Right atrium auricular region (tissue), 2 donors: ENCODE data around the gene IL31RA. TPM values are rescaled to one million over a fixed set of nuclear protein-coding genes. Genes with fewer than 3 reads are reported as not detected.
"Not testable (repeated sequence)": the region's sequence is repeated elsewhere in the genome, so short reads cannot be mapped to it uniquely, and the experiment has no call there.

ENCODE experiments used
- DNase-seq: peaks from one replicate; pipeline ENCODE4 v3.0.0-alpha.2; 2019; ENCODE audit warnings: low spot score
- H3K27ac ChIP-seq, 2 donors: fragments of 200-600 bp; sonication (generic); 1 replicate in 1 of 2; 2 replicates in 1 of 2; pipeline ENCODE4 v1.5.1; 2016 to 2019
- H3K27me3 ChIP-seq, 2 donors: fragments of 200-600 bp; sonication (generic); one replicate each; pipeline versions ENCODE4 v1.5.1 to v1.6.0; 2017 to 2019
- H3K36me3 ChIP-seq: fragments of 200-600 bp; sonication (generic); one replicate; pipeline ENCODE4 v1.5.1; 2016
- H3K4me1 ChIP-seq, 2 donors: fragments of 200-600 bp; sonication (generic); one replicate each; pipeline versions ENCODE4 v1.5.1 to v1.6.0; 2017 to 2019
- H3K4me3 ChIP-seq, 2 donors: fragments of 200-600 bp; sonication (generic); 1 replicate in 1 of 2; 2 replicates in 1 of 2; pipeline ENCODE4 v1.5.1; 2017 to 2019; ENCODE audit warnings: mild to moderate bottlenecking in 1 of 2, moderate library complexity in 1 of 2
- H3K9me3 ChIP-seq, 2 donors: fragments of 200-600 bp; sonication (generic); one replicate each; pipeline ENCODE4 v1.5.1; 2019
- CTCF ChIP-seq, 2 donors: fragments of 200-600 bp; sonication (generic); IDR thresholded peaks; one replicate each; pipeline ENCODE4 v1.5.1; 2019; ENCODE audit warnings: antibody characterized with exemption in 2 of 2
- total RNA-seq, 2 donors: library from RNA; depleted of rRNA; stranded (reverse); fragments of >200 nt; gene quantifications; one replicate each; pipeline ENCODE4 v1.1.0, GENCODE V29; 2016

IL31RA gene
- total RNA-seq = under 1 TPM in 1 of 2 donors, not detected in 1; 0.16 TPM

GRCh38 chr5:55850839-55851674 lies at the start of gene IL31RA:
Gene IL31RA, plus strand, starts transcription at chr5:55851357. Its CDS starts 214 bp downstream, at chr5:55851571.
- H3K4me1 ChIP-seq = no peaks in the 10 kb centered on the region
- no peak within 1 kb of the TSS for H3K4me3 ChIP-seq
- H3K27me3 ChIP-seq = no peaks in the 10 kb centered on the region
- H3K27ac ChIP-seq = no peak within 1 kb of the TSS
- TF ChIP-seq CTCF (IDR thresholded peaks at IDR 0.05) = no peak
- DNase-seq = no peak
- H3K9me3 ChIP-seq = no peaks in the 10 kb centered on the region
- no peaks in the 10 kb centered on the region for H3K36me3 ChIP-seq

GRCh38 chr5:55808814-55809213 lies 42.3 kb upstream of the IL31RA start:
- H3K27ac ChIP-seq, H3K4me1 ChIP-seq, H3K9me3 ChIP-seq, H3K4me3 ChIP-seq, H3K27me3 ChIP-seq, DNase-seq, H3K36me3 ChIP-seq: not testable (repeated sequence)

GRCh38 chr5:55815939-55816338 lies 35.2 kb upstream of the IL31RA start:
- not testable (repeated sequence) for H3K36me3 ChIP-seq, DNase-seq, H3K27ac ChIP-seq, H3K27me3 ChIP-seq, H3K4me1 ChIP-seq, H3K9me3 ChIP-seq, H3K4me3 ChIP-seq

GRCh38 chr5:55816342-55816741 lies 34.8 kb upstream of the IL31RA start:
- no peak overlapping the region for H3K27ac ChIP-seq
- H3K4me1 ChIP-seq = peaks cover 0 to 1% of the 10 kb centered on the region in 2 donors
- no peaks in the 10 kb centered on the region for H3K9me3 ChIP-seq
- DNase-seq = no peak
- no peaks in the 10 kb centered on the region for H3K36me3 ChIP-seq
- no peak for TF ChIP-seq CTCF (IDR thresholded peaks at IDR 0.05)
- H3K27me3 ChIP-seq = peaks cover 1 to 2% of the 10 kb centered on the region in 2 donors
- H3K4me3 ChIP-seq = no peak overlapping the region

GRCh38 chr5:55817030-55817429 lies 34.1 kb upstream of the IL31RA start:
- H3K4me1 ChIP-seq = peaks cover 0 to 8% of the 10 kb centered on the region in 2 donors
- H3K27me3 ChIP-seq = peaks cover 7 to 8% of the 10 kb centered on the region in 2 donors
- no peak for TF ChIP-seq CTCF (IDR thresholded peaks at IDR 0.05)
- no peaks in the 10 kb centered on the region for H3K36me3 ChIP-seq
- no peaks in the 10 kb centered on the region for H3K9me3 ChIP-seq
- H3K27ac ChIP-seq = no peak overlapping the region
- no peak for DNase-seq
- H3K4me3 ChIP-seq = no peak overlapping the region

- DNase-seq = no peak
- Histone ChIP-seq H3K4me3 (no peak overlapping the region), H3K4me1 (peaks cover 0 to 10% of the 10 kb centered on the region in 2 donors), H3K9me3 (no peaks in the 10 kb centered on the region), H3K27ac (no peak overlapping the region), H3K27me3 (peaks cover 7 to 8% of the 10 kb centered on the region in 2 donors), H3K36me3 (no peaks in the 10 kb centered on the region)
- no peak for TF ChIP-seq CTCF (IDR thresholded peaks at IDR 0.05)
Observed at GRCh38 chr5:55820488-55820887, 30.7 kb upstream of the IL31RA start.
